GM18507 (cell line): ENCODE measurements around the gene MRPS22.

Experiments used
- DNase-seq: peaks from one replicate; pipeline ENCODE4 v3.0.0; 2011; ENCODE audit warnings: low read depth; ENCODE audit not compliant: insufficient read length; ENCODE audit errors: extremely low spot score
- FAIRE-seq: peaks from 2 replicates; lab custom pipeline; 2011; peaks lifted over from hg19 to GRCh38; lab: Jason Lieb, UNC

Gene MRPS22

GRCh38 chr3:139310474-139310933, 33.3 kb upstream of the MRPS22 start:
- DNase-seq (no peak), FAIRE-seq (no peak)

GRCh38 chr3:139311557-139311956, 32.3 kb upstream of the MRPS22 start:
- no peak for FAIRE-seq
- DNase-seq, result no peak

- FAIRE-seq (no peak), DNase-seq (no peak)
These were observed 31.4 kb upstream of the MRPS22 start for GRCh38 chr3:139312416-139312815.

GRCh38 chr3:139312959-139313358, 30.9 kb upstream of the MRPS22 start:
- DNase-seq (no peak), FAIRE-seq (no peak)

- no peak for FAIRE-seq
- no peak for DNase-seq
These were observed 29.9 kb upstream of the MRPS22 start for GRCh38 chr3:139313921-139314320.

- DNase-seq (no peak), FAIRE-seq (no peak)
These were observed 26.6 kb upstream of the MRPS22 start for GRCh38 chr3:139317215-139317614.

GRCh38 chr3:139317660-139318430, 26.0 kb upstream of the MRPS22 start:
- FAIRE-seq (no peak), DNase-seq (no peak)

- DNase-seq, result no peak
- FAIRE-seq, result no peak
These were observed 25.4 kb upstream of the MRPS22 start for GRCh38 chr3:139318431-139318816.

- DNase-seq, result no peak
- no peak for FAIRE-seq
These were observed 25.0 kb upstream of the MRPS22 start for GRCh38 chr3:139318826-139319225.

GRCh38 chr3:139319428-139320402, 24.1 kb upstream of the MRPS22 start:
- DNase-seq (no peak), FAIRE-seq (no peak)

GRCh38 chr3:139320551-139321309, 23.1 kb upstream of the MRPS22 start:
- FAIRE-seq (no peak), DNase-seq (no peak)

GRCh38 chr3:139322346-139322745, 21.5 kb upstream of the MRPS22 start:
- FAIRE-seq, result no peak

GRCh38 chr3:139323146-139323545, 20.7 kb upstream of the MRPS22 start:
- FAIRE-seq, result no peak
- no peak for DNase-seq

More at GRCh38 chr3:139322346-139322745, 21.5 kb upstream of the MRPS22 start:
- DNase-seq, result no peak

GRCh38 chr3:139324456-139324855, 19.4 kb upstream of the MRPS22 start:
- FAIRE-seq (no peak), DNase-seq (no peak)

GRCh38 chr3:139325551-139325950, 18.3 kb upstream of the MRPS22 start:
- no peak for DNase-seq

GRCh38 chr3:139326131-139326530, 17.7 kb upstream of the MRPS22 start:
- FAIRE-seq (no peak), DNase-seq (no peak)

More at GRCh38 chr3:139325551-139325950, 18.3 kb upstream of the MRPS22 start:
- FAIRE-seq, result no peak

GRCh38 chr3:139326707-139327106, 17.1 kb upstream of the MRPS22 start:
- DNase-seq (no peak), FAIRE-seq (no peak)

- FAIRE-seq (no peak), DNase-seq (no peak)
These were observed 16.6 kb upstream of the MRPS22 start for GRCh38 chr3:139327231-139327630.

- DNase-seq, result no peak
- no peak for FAIRE-seq
These were observed 16.0 kb upstream of the MRPS22 start for GRCh38 chr3:139327861-139328260.

- FAIRE-seq, result no peak
- no peak for DNase-seq
These were observed 15.5 kb upstream of the MRPS22 start for GRCh38 chr3:139328356-139328755.
